T-helper 2 cell (primary cell): ENCODE results near the gene PCP2.

Source experiments
- DNase-seq, 5 experiments: peaks; one replicate each; pipeline versions ENCODE4 v3.0.0 to v3.0.0-alpha.2; 2012 to 2022

Gene PCP2

DNA sequence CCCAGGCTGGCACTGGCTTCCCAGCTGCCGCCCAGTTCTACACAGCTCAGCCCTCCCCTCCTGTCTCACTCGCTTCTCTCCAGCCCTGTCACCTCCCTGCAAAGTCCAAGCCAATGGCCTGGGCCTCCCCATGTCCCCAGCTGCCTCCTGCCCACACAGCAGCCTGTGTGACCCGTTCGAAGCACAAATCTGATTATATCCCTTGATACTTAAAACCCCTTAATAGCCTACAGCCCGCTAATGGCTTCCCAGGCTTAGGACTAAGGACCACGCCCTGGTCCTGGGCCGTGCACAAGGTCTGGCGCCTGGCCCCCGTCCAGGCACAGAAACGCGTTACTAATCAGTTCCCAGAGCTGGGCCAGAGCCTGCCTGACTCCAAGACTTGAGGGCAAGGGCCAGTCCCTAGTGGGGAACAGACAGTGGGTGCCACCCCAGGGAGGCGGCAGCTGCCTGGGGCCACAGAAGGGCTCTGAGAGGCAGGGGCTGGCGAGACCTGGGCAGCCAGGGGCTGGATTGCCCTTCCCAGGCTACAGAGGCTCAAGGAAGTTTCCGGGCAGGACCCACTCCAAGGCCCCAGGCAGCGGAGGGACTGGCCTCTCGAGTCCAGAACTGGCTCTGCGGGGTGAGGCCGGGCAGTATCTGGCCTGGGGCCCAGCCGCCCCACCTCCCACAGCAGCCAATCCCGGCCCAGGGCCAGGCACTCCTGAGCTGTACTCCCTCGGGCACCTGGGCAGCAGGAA lies 14.6 kb downstream of the PCP2 start:
- no peak for DNase-seq

DNA sequence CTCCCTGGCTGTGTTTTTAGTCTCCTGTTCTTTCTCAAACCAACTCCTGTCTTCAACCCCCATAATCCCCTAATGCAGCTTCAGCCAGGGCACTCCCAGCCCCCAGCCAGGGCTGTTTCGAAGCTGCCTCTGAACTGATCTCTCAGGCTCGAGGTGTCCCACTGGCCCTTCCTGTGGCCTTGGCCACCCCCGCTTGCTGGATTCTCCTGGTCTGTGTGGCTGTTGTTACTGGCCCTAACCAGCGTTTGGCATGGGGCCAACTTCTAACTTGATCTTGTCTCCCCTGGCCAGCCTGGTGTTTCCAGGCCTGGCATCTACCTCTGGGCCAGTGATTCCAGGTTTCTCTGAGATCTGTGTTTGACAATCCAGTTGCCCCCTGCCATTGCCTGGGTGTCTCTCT lies 15.2 kb downstream of the PCP2 start:
- DNase-seq: no peak

DNA sequence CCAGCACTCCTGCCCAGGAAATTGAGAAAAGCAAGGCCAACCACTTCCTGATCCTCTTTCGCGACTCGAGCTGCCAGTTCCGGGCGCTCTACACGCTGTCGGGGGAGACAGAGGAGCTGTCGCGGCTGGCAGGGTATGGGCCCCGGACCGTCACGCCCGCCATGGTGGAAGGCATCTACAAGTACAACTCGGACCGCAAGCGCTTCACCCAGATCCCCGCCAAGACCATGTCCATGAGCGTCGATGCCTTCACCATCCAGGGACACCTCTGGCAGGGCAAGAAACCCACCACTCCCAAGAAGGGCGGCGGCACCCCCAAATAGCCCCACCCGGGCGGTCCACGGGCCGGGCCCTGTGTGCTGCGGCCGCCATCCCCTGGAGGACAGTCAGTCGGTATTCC lies 15.8 kb downstream of the PCP2 start:
- no peak for DNase-seq

DNA sequence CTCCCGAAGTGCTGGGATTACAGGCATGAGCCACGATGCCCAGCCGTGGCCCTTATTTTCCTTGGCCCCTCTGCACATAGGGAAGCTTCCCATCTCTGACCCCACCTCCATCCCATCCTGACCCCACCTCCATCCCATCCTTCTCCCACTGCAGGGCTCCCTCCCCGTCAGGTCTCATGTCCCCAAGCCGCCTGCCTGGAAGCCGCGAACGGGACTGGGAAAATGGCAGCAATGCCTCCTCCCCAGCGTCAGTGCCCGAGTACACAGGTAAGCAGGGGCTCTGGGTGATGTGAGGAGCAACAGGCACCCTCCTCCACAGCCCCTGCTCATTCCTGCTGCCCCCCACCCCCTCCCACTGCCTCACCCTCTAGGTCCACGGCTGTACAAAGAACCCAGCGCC lies 16.3 kb downstream of the PCP2 start:
- DNase-seq: no peak

DNA sequence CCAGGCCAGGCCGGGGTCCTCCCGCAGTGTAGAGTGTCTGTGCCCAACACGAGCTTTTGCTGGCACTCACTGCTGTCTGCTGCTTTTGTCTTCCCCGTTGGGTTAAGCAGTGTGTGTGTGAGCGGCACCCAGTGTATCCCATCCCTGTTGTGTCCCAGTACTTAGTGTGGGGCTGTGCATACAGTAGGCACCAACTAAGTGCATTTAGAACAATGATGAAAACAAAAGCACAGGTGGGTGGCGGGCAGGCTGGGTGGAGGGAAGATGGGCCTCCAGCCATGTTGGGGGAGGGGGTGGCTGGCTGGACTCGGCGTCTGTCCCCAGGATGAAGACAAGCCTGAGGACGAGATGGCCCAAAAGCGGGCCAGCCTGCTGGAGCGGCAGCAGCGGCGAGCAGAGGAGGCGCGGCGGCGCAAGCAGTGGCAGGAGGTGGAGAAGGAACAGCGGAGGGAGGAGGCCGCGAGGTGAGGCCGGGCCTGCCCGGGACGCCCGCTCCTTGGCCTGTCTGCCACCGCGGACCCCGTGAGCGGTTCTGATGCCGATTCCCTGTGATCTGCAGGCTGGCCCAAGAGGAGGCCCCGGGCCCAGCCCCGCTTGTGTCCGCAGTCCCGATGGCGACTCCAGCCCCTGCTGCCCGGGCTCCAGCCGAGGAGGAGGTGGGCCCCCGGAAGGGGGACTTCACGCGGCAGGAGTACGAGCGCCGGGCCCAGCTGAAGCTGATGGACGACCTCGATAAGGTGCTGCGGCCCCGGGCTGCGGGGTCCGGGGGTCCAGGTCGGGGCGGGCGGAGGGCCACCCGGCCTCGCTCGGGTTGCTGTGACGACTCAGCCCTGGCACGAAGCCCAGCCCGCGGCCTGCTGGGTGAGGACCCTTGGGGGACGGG lies 18.4 kb downstream of the PCP2 start:
- DNase-seq: no peak

DNA sequence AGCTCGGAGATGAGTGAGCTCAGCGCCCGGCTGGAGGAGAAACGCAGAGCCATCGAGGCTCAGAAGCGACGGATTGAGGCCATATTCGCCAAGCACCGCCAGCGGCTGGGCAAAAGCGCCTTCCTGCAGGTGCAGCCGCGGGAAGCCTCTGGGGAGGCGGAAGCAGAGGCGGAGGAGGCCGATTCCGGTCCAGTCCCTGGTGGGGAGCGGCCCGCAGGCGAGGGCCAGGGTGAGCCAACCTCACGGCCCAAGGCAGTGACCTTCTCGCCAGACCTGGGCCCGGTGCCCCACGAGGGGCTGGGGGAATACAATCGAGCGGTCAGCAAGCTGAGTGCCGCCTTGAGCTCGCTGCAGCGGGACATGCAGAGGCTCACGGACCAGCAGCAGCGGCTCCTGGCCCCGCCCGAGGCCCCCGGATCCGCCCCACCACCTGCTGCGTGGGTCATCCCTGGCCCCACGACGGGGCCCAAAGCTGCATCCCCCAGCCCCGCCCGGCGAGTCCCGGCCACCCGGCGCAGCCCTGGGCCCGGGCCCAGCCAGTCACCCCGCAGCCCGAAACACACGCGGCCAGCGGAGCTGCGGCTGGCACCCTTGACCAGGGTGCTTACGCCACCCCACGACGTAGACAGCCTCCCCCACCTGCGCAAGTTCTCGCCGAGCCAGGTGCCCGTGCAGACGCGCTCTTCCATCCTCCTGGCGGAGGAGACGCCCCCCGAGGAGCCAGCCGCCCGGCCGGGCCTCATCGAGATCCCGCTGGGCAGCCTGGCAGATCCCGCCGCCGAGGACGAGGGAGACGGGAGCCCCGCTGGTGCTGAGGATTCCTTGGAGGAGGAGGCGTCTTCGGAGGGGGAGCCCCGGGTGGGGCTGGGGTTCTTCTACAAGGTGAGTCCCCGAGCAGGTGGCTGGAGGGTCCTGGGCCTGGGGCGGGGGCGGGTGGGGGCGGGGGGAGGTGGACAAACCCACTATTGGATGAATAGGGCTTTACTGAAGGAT lies 20.9 kb downstream of the PCP2 start:
- DNase-seq: no peak

DNA sequence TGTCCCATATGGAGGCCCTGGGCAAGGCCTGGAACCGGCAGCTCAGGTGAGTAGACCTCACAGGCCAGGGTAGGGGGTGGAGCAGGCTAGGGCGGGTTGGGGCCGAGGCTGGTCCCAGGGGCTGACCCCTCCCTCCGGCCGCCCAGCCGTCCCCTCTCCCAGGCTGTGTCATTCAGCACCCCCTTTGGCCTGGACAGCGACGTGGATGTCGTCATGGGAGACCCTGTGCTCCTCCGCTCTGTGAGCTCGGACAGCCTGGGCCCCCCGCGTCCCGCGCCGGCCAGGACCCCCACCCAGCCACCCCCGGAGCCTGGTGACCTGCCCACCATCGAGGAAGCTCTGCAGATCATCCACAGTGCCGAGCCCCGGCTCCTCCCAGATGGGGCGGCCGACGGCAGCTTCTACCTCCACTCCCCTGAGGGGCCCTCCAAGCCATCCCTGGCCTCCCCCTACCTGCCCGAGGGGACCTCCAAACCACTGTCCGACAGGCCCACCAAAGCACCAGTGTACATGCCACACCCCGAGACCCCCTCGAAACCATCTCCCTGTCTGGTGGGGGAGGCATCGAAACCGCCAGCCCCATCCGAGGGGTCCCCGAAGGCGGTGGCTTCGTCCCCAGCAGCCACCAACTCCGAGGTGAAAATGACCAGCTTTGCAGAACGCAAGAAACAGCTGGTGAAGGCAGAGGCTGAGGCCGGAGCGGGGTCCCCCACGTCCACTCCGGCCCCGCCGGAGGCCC lies 21.8 kb downstream of the PCP2 start:
- no peak for DNase-seq

DNA sequence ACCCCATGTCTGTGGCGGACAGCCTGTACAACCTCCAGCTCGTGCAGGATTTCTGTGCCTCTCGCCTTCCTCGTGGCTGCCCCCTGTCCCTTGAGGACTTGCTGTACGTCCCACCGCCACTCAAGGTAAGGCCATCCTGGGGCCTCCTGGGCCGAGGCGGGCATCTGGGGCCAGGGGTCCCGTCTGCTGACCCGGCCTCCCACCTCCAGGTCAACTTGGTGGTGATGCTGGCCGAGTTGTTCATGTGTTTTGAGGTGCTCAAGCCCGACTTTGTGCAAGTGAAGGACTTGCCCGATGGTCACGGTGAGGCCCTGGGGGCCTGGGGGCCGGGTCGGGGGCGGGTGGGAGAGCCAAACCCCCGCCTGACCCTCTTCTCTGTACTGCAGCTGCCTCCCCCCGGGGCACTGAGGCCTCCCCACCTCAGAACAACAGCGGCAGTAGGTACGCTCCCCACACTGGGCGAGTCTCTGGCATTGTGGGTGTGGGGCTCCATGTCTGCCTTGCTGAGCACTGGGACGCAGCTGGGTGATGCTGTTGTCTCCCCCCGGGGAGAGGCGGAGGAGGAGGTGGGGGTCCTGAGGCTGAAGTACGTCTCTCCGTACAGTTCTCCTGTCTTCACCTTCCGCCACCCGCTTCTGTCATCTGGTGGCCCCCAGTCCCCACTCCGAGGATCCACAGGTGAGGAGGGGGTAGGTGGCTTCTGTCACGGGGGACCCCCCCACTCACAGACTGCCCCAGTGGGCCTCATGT lies 22.9 kb downstream of the PCP2 start:
- no peak for DNase-seq

DNA sequence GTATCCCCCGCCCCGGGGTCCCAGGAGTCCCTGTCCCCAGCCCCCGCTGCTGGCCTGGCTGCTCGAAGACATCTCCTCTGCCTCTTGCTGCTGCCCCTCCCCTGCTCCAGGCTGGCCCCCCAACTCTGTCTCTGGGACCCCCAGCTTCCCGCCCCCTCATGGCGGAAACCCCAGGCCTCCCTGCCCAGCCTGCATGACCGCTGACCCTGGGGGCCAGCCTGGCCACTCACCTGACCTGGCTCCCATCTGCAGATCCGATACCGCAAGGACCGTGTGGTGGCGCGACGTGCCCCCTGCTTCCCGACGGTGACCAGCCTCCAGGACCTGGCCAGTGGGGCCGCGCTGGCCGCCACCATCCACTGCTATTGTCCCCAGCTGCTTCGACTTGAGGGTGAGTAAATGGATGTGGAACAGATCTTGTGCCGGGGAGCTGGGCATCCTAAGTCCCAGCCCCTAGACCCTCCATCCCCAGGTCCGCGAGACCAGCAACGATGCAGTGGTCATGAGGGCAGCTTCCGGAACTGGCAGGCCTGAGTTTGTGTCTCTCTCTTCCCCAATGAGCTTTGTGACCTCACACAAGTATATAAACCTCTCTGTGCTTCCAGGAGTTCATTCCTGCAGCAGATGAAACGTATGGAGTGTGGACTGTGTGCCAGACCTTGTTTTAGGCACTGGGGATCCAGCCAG lies 25.5 kb downstream of the PCP2 start:
- no peak for DNase-seq

DNA sequence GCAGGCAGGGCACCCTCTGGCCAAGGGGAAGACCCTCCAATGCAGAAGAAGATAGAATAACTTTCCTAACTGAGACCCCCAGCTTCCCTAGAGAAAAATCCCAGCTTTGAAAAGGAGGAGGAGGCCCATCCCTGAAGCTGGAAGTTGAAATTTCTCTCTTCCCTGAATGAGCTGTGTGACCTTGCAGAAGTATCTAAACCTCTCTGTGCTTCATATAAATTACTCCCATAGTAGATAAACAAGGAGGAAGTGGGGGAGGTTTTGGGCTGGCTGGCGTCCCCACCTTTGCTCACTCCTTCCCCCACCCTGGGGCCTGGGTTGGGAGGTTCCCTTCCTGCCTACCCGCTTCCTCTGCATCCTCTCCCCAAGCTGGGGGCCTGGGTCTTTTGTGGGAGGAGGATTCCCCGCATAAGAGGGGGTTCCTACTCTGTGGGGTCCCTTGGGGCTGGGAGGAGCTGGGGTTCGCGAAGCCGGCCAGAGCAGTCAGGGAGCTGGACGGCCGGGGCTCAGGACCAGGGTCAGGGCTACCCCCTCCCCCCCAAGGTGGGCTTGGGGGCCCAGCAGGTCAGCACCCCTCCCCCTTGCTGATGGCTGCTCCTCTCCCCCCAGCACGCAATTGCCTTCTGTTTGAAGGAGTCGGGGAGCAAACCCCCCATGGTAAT lies 26.2 kb downstream of the PCP2 start:
- no peak for DNase-seq

DNA sequence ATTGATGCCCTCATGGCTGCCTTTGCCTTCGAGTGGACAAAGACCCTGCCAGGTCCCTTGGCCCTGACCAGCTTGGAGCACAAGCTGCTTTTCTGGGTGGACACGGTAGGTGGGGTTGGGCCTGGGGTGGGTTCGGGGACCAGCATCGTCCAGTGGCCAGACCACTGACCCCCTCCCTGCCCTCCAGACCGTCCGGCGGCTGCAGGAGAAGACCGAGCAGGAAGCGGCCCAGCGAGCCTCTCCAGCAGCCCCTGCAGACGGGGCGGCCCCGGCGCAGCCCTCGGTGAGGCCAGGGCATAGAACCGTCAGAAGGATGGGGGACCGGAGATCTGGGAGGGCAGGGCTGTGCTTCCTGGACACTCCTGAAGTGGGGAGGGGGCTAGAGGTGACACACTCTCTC lies 27.2 kb downstream of the PCP2 start:
- no peak for DNase-seq

DNA sequence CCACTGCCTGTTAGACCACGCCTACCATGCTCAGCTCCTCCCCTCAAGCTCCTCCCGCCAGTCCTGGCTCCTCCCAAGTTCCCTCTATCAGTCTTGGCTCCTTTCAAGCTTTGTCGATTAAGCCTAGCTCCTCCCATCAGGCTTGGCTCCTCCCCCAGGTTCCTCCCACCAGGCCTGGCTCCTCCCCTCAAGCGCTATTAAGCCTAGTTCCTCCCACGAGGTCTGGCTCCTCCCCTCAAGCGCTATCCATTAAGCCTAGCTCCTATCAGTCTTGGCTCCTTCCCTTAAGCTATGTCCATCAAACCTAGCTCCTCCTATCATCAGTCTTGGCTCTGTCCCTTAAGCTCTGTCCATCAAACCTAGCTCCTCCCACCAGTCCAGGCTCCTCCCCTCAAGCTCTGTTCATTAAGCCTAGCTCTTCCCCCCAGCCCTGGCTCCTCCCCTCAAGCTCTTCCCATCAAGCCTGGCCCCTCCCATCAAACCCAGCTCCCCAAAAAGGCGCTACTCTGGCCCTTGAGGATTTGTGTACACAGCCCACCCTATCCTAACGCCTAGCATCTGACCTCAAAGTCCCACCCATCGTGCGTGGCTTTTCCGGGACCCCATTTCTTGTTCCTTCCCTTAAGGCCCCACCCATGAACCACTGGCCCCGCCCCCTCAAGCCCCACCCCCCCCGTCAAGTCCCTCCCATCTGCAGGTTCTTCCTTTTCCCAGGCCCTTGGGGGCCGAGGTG lies 27.9 kb downstream of the PCP2 start:
- peak in 2 of 5 experiments; percentile 22 to 30 for DNase-seq

DNA sequence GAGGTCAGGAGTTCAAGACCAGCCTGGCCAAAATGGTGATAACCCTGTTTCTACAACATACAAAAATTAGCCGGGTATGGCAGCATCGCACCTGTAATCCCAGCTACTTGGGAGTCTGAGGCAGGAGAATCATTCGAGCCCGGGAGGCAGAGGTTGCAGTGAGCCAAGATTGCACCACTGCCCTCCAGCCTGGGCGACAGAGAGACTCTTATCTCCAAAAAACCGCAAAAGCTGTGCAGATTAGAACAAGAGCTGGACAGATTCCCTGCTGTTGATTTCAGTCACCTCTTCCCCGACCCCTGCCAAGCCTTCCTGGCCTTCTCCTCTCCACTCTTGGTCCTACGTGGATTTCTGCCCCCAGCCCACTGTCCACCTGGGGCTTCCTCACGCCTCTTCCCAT lies 29.6 kb downstream of the PCP2 start:
- no peak for DNase-seq

DNA sequence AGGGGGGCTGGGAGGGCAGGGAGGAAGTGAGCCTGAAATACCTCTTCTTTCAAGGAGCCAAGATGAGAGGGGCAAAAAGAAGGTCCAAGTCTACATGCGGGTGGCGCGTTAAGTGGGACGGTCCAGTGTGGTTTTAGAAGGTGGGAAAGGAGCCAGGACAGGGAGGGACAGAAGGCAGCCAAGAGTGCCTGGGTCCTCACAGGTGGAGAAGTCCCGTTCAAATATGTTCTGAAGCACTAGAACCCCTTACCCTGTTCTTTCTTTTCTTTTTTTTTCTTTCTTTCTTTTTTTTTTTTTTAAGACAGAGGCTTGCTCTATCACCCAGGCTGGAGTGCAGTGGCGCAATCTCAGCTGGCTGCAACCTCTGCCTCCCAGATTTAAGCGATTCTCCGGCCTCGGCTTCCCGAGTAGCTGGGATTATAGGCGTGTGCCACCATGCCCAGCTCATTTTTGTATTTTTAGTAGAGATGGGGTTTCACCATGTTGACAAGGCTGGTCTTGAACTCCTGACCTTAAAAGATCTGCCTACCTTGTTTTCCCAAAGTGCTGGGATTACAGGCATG lies 30.5 kb downstream of the PCP2 start:
- no peak for DNase-seq

DNA sequence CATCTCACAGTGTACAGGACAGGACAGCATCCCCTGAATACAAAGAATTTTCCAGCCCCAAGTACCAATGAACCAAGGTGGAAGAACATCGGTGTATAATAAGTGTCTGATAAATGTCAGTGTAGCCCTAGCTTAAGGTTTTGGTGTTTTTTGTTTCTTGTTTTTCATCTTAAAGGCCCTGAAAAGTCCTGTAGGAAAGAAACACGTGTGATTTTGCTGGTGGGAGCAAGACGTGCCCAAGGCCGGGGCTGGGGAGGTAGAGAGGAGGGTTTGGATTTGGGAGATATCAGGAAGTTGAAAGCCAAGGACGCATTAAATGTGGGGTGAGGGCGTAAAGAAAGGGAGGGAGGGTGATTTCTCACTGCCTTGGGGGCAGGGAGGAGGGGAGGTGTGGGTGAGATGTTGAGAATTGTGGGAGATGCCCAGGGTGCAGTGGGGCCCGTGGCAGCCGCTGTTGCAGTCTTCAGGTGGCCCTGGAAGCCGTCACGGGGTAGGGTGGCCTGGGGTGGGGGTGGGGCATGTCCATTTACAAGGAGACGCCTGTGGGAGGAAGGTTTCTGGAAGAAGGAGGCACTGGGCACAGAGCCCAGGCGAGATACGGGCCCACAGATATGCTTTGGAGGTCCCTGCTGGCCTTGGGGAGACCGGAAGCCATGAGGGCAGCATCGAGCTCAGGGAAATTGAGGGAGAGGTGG lies 31.1 kb downstream of the PCP2 start:
- DNase-seq: no peak

DNA sequence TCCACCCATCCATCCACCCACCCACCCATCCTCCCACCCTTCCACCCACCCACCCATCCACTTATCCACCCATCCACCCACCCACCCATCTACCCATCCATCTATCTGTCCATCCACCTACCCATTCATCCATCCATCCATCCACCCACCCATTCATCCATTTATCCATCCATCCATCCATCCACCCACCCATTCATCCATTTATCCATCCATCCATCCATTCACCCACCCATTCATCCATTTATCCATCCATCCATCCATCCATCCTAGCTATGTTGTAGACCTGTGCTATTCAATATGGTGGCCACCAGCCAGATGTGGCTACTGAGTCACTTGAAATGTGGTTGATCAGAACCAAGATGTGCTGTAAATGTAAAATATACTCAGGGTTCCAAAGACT lies 32.8 kb downstream of the PCP2 start:
- DNase-seq: no peak

DNA sequence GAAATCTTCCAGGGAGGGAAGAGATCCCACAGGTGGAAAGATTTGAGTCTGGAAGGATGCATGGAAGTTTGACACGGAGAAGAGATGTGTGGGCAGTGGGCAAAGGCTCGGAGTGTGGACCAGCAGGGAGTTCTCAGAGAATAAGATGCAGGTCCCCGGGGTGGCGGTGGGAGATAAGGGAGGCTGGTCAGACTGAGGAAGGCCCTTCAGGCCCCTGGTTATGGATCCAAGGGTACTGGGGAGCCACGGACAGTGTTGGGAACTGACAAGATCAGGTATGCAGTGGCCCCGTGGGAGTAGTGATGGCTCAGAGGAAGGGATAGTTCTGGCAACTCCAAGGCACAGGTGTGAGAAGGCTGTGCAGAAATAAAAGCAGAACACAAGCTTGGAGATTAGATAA lies 35.3 kb downstream of the PCP2 start:
- no peak for DNase-seq

DNA sequence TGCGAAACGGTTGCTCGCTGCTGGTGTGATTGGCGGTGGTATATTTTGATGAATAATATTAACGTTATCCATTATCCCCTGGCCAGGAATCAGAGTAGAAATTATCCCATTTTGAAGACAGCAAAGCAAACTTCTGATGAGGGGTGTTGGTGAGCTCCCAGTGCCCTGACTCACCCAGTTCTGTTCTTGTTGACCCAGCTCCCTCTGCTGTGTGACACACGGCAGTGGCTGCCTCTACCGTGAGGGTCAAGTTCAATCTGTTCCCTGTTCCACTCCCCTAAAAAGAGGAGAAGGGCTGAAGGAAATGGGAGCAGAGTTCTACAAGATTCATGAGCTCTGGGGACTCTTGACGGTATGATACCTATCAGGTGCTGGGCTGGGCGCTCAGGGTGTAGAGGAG lies 35.8 kb downstream of the PCP2 start:
- DNase-seq: no peak
